HepG2 (cell line): ENCODE measurements around the gene BAMBI. TPM values are rescaled to one million over a fixed set of nuclear protein-coding genes. Genes with fewer than 3 reads are reported as not detected.

Experiments used
- CREB3 ChIP-seq: sonication (generic); formaldehyde crosslinking; IDR thresholded peaks from 2 replicates; pipeline ENCODE4 v1.5.0; 2020; ENCODE audit warnings: missing genetic modification reagents
- MAZ ChIP-seq, 2 experiments: sonication (generic) in 1 of 2; formaldehyde crosslinking in 1 of 2; IDR thresholded peaks; 2 replicates each; pipeline versions ENCODE4 v1.5.0 to v1.6.1; 2012 to 2020; ENCODE audit warnings: low read depth in 2 of 2, mild to moderate bottlenecking in 2 of 2, borderline replicate concordance in 1 of 2, improper control_type of control experiment in 1 of 2, low read length in 1 of 2, missing genetic modification reagents in 1 of 2, moderate library complexity in 1 of 2
- ONECUT2 ChIP-seq: sonication (generic); formaldehyde crosslinking; IDR thresholded peaks from 2 replicates; pipeline ENCODE4 v1.4.0; 2020; ENCODE audit warnings: missing genetic modification reagents
- RAD51 ChIP-seq: fragments of 450-650 bp; IDR thresholded peaks from 2 replicates; pipeline ENCODE4 v1.6.1; 2016; ENCODE audit warnings: borderline replicate concordance
- RARA ChIP-seq: IDR thresholded peaks from 2 replicates; pipeline ENCODE4 v1.6.1; 2016; ENCODE audit warnings: missing genetic modification reagents, missing compliant biosample characterization
- RARG ChIP-seq: sonication (generic); formaldehyde crosslinking; IDR thresholded peaks from 2 replicates; pipeline ENCODE4 v1.4.0; 2020; ENCODE audit warnings: low read depth, mild to moderate bottlenecking, missing genetic modification reagents
- REXO4 ChIP-seq: sonication (generic); formaldehyde crosslinking; IDR thresholded peaks from 2 replicates; pipeline ENCODE4 v1.8.0; 2022; ENCODE audit warnings: missing genetic modification reagents, mild to moderate bottlenecking, borderline replicate concordance
- THYN1 ChIP-seq: sonication (generic); formaldehyde crosslinking; IDR thresholded peaks from 2 replicates; pipeline ENCODE4 v1.8.1; 2023; ENCODE audit warnings: low read depth, mild to moderate bottlenecking, moderate library complexity, missing genetic modification reagents, borderline replicate concordance
- ZFP62 ChIP-seq: sonication (generic); formaldehyde crosslinking; IDR thresholded peaks from 2 replicates; pipeline ENCODE4 v1.4.0; 2020; ENCODE audit warnings: missing genetic modification reagents
- ZFX ChIP-seq: sonication (generic); formaldehyde crosslinking; IDR thresholded peaks from 2 replicates; pipeline ENCODE4 v1.4.0; 2020; ENCODE audit warnings: mild to moderate bottlenecking, low read depth, missing genetic modification reagents, moderate library complexity
- ZNF432 ChIP-seq: sonication (generic); formaldehyde crosslinking; IDR thresholded peaks from 2 replicates; pipeline ENCODE4 v1.5.0; 2020; ENCODE audit warnings: missing genetic modification reagents, mild to moderate bottlenecking, borderline replicate concordance
- ZNF589 ChIP-seq: sonication (generic); formaldehyde crosslinking; conservative IDR thresholded peaks from 2 replicates; pipeline ENCODE4 v1.8.0; 2022; ENCODE audit warnings: mild to moderate bottlenecking, moderate library complexity, missing genetic modification reagents
- ZNF605 ChIP-seq: sonication (generic); formaldehyde crosslinking; IDR thresholded peaks from 2 replicates; pipeline ENCODE4 v1.8.0; 2022; ENCODE audit warnings: mild to moderate bottlenecking, missing genetic modification reagents
- ZNF670 ChIP-seq: sonication (generic); formaldehyde crosslinking; IDR thresholded peaks from 2 replicates; pipeline ENCODE4 v1.8.0; 2022; ENCODE audit warnings: mild to moderate bottlenecking, missing genetic modification reagents, borderline replicate concordance
- ZNF703 ChIP-seq: sonication (generic); formaldehyde crosslinking; IDR thresholded peaks from 2 replicates; pipeline ENCODE4 v1.5.1; 2020; ENCODE audit warnings: missing genetic modification reagents, mild to moderate bottlenecking, moderate library complexity, borderline replicate concordance
- ZNF768 ChIP-seq: sonication (generic); formaldehyde crosslinking; IDR thresholded peaks from 2 replicates; pipeline ENCODE4 v1.4.0; 2020; ENCODE audit warnings: missing genetic modification reagents
- ZUFSP ChIP-seq: sonication (generic); formaldehyde crosslinking; IDR thresholded peaks from 2 replicates; pipeline ENCODE4 v1.9.0; 2021; ENCODE audit warnings: missing genetic modification reagents, mild to moderate bottlenecking, borderline replicate concordance
- polyA plus RNA-seq, 8 experiments: library from polyadenylated mRNA; depleted of rRNA in 3 of 8; stranded (reverse) in 7 of 8; unstranded in 1 of 8; fragments of >200 nt; fragmentation: Illumina TruSeq in 4 of 8; extraction: Trizol in 4 of 8; gene quantifications; 2 replicates each; pipeline versions ENCODE4 v1.2.1 to v1.2.3, GENCODE V29; 2011 to 2016; ENCODE audit warnings: low read depth in 4 of 8, missing spikeins in 1 of 8, mixed read lengths in 1 of 8; ENCODE audit not compliant: insufficient read depth in 1 of 8
- total RNA-seq, 5 experiments: library from RNA; depleted of rRNA; stranded (reverse); fragments of >200 nt; fragmentation: Illumina TruSeq; extraction: Trizol; gene quantifications; 2 replicates each; pipeline ENCODE4 v1.2.3, GENCODE V29; 2016; ENCODE audit warnings: low read depth in 1 of 5
- TF ChIP-seq, protein P1 (sequence below): sonication (generic); formaldehyde crosslinking; IDR thresholded peaks from 2 replicates; pipeline ENCODE4 v1.5.1; 2020; ENCODE audit warnings: mild to moderate bottlenecking, missing genetic modification reagents, borderline replicate concordance
- TF ChIP-seq, protein P2 (sequence below): sonication (generic); formaldehyde crosslinking; IDR thresholded peaks from 2 replicates; pipeline ENCODE4 v1.5.0; 2020; ENCODE audit warnings: missing genetic modification reagents, mild to moderate bottlenecking, borderline replicate concordance

BAMBI gene
- total and polyA plus RNA-seq, 2 of the 13 experiments (the other 11 are each of a cell fraction or from before 2014, with no cell fraction given) = 12.0 to 23.6 TPM

DNA sequence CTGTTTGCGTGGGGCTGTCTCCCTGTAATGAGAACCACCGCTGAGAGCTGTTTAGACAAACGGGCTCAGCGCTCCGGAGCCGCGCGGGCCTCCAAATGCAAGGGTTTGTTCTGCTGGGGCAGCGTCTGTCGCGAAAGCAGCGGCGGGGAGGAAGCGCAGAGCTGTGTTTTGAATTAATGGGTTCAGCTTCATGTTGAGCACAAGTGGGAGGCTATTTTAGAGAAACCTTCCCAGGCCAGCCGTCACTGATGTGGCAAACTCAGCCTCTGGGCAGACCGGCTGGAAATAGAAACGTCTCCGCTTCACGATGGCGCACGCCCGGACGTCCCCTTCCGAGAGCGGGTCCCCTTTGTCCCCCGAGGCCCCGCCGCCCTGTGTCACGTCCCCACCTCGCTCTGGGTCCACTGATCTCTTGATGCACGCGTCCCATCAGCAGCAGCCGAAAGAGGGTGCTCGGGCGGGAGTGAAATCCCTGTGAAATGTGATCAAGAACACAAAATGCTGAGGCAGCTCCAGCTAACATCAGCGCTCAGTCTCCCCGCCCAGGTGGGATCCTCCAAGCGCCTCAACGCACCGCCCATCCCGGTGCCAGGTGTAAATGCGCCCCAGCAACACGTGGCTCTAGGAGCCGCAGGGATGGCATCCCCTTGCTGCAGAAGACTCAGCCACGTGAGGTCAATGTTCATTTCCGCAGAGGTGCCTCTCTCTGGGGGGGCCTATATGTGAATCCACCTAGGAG lies 44.9 kb downstream of the BAMBI start (continued):
- TF ChIP-seq, protein P1, sequence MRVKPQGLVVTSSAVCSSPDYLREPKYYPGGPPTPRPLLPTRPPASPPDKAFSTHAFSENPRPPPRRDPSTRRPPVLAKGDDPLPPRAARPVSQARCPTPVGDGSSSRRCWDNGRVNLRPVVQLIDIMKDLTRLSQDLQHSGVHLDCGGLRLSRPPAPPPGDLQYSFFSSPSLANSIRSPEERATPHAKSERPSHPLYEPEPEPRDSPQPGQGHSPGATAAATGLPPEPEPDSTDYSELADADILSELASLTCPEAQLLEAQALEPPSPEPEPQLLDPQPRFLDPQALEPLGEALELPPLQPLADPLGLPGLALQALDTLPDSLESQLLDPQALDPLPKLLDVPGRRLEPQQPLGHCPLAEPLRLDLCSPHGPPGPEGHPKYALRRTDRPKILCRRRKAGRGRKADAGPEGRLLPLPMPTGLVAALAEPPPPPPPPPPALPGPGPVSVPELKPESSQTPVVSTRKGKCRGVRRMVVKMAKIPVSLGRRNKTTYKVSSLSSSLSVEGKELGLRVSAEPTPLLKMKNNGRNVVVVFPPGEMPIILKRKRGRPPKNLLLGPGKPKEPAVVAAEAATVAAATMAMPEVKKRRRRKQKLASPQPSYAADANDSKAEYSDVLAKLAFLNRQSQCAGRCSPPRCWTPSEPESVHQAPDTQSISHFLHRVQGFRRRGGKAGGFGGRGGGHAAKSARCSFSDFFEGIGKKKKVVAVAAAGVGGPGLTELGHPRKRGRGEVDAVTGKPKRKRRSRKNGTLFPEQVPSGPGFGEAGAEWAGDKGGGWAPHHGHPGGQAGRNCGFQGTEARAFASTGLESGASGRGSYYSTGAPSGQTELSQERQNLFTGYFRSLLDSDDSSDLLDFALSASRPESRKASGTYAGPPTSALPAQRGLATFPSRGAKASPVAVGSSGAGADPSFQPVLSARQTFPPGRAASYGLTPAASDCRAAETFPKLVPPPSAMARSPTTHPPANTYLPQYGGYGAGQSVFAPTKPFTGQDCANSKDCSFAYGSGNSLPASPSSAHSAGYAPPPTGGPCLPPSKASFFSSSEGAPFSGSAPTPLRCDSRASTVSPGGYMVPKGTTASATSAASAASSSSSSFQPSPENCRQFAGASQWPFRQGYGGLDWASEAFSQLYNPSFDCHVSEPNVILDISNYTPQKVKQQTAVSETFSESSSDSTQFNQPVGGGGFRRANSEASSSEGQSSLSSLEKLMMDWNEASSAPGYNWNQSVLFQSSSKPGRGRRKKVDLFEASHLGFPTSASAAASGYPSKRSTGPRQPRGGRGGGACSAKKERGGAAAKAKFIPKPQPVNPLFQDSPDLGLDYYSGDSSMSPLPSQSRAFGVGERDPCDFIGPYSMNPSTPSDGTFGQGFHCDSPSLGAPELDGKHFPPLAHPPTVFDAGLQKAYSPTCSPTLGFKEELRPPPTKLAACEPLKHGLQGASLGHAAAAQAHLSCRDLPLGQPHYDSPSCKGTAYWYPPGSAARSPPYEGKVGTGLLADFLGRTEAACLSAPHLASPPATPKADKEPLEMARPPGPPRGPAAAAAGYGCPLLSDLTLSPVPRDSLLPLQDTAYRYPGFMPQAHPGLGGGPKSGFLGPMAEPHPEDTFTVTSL (CRISPR knock-in tag) = no peak
- TF ChIP-seq THYN1 (CRISPR knock-in tag) (no peak), ZNF605 (0 out of 2 replicates have a peak, but pooled peaks have one; percentile 47), MAZ (IDR thresholded peaks at IDR 0.05; ENCODE audit: borderline replicate concordance, low read depth, low read length) (no peak), MAZ (CRISPR knock-in tag; IDR thresholded peaks at IDR 0.05; ENCODE audit: low read depth) (no peak), ZFX (CRISPR knock-in tag) (peak; percentile 54), ONECUT2 (CRISPR knock-in tag) (no peak), ZNF768 (CRISPR knock-in tag) (no peak), CREB3 (CRISPR knock-in tag) (no peak), ZFP62 (CRISPR knock-in tag) (no peak), REXO4 (CRISPR knock-in tag) (no peak), ZNF432 (CRISPR knock-in tag) (no peak), RARG (CRISPR knock-in tag) (no peak), ZUFSP (CRISPR knock-in tag) (no peak), RARA (CRISPR knock-in tag) (no peak), ZNF703 (no peak; the same call in 1 of the 2 replicates), ZNF670 (CRISPR knock-in tag) (no peak), ZNF589 (CRISPR knock-in tag) (no peak), RAD51 (no peak)
- TF ChIP-seq, protein P2, sequence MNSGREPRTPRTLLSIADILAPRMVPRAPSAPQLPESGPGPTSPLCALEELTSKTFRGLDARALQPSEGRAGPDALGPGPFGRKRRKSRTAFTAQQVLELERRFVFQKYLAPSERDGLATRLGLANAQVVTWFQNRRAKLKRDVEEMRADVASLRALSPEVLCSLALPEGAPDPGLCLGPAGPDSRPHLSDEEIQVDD = no peak
